T-helper 9 cell (primary cell): ENCODE data around the gene KRTAP13-1.

Source experiments
- DNase-seq: peaks from one replicate; pipeline ENCODE4 v3.0.0-alpha.2; 2020
- total RNA-seq, 2 donors: gene quantifications; one replicate each; lab custom pipeline; 2026; lab: John Stamatoyannopoulos, UW

The KRTAP13-1 gene, protein sequence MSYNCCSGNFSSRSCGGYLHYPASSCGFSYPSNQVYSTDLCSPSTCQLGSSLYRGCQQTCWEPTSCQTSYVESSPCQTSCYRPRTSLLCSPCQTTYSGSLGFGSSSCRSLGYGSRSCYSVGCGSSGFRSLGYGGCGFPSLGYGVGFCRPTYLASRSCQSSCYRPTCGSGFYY
- total RNA-seq: 0 reads per million in 2 donors

DNA sequence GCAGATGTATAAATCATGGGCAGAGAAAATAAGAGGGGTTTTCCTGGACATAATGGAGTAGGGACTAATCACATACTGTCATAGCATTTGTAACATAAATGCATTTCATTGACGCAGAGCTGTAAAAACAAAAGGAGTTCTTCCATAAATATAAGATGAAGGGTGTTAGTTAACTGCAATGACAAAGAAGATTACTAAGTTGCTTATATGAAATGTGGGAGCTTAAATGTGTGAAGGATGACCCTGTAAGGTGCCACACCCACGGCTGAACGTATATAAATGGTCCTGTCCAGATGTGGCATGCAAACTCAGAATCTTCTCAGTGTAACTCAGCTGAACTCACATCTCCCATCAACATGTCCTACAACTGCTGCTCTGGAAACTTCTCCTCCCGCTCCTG, at the start of gene KRTAP13-1:
KRTAP13-1 (plus strand) TSS at position 301 of the 400 bp plus-strand sequence; CDS start at position 357, 56 bp downstream.
- DNase-seq: no peak

DNA sequence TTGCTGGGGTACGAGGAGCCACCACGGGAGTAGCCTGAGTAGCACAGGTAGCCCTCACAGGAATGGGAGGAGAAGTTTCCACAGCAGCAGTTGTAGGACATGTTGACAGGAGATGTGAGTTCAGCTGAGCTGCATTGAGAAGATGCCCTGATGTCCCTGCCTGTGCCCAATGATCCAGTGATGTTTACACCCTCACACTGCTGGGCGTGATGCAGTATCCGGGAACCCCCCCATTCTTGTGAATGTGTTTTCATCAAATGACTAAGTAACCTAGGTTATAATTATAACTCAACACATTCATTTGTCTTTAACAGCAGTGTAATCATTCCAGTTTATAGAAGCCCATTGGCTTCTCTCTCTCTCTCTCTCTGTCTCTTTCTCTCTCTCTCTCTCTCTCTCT, 47.3 kb upstream of the KRTAP13-1 start, which contains the start of gene KRTAP23-1:
KRTAP23-1 (minus strand) TSS at position 101 of the 400 bp plus-strand sequence; CDS start at position 101, 0 bp downstream.
- no peak for DNase-seq

DNA sequence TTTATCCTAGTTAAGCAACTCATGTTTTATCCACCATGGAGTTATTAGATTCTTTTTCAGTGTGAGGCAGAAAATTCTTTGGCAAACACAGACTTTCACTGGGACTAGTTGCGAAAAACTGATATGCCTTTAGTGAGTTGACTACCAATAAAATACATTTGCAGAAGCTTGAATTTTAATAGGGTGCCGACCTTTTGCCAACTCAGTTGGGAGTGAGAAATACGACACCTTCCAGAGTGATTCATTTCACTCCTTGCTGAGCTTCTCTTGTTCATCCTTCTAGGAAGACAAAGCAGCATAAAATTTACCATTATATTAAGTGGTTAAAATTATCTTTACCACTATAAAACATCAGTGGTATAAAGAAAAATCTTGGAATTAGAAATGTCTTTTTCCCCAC, 46.3 kb upstream of the KRTAP13-1 start:
- no peak for DNase-seq

DNA sequence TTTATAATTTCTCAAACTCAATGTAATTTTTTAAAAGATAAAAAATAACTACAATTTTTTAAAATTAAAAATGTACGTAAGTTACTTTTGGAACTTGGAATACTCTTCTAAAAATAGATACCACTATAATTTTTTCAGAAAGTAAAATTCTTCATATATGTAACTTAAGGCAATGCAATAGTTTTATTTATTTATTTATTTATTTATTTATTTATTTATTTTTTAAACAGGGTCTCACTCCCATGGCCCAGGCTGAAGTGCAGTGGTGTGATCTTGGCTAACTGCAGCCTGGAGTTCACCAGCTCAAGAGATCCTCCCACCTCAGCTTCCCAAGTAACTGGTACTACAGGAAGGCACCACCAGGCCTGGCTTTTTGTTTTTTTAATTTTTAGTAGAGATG, 44.3 kb upstream of the KRTAP13-1 start:
- DNase-seq: no peak

DNA sequence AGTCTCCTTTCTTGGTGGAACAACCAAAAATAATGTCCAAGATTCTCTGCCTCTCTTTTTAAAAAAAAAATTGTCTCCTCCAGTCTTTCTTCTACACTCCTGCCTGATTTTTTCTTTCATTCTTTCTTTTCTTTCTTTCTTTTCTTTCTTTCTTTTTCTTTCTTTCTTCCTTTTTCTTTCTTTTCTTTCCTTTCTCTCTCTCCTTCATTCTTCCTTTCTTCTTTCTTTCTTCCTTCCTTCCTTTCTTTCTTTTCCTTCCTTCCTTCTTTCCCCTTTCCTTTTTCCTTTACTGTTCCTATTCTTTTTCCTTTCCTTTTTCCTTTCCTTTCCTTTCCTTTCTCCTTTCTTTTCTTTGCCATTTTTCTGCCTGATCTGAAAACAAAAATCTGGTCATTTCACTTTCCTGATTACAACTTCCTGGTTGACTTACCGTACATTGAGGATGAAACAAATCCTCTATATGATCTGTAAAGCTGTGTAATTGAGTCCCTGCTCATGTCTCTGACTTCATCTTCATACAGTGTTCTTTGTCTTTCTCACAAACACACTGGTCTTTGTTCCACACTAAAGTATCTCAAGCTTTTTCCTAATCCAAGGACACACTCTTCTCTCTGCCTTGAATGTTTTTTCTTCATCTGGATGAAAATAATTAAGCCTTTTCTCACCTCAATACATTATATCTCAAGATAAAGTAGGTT, 41.4 kb upstream of the KRTAP13-1 start:
- no peak for DNase-seq

DNA sequence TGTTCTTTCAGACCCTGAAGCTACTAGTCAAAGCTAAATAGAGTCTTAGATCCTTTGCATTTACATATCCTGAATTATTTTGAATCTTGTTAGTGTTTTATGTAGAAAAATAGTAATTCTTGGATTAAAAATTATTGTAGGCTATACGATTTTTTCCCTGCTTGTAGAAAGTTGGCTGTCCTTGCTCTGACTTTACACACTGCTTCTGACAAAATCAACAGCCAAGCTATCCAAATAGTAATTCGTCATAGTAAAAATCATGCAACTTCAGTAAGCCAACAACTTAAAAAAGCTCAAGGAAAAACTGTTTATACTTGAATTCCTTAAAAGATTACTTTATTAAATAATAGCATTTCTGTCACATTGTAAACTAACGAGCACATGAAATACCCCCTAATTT, 39.9 kb upstream of the KRTAP13-1 start:
- DNase-seq: no peak

DNA sequence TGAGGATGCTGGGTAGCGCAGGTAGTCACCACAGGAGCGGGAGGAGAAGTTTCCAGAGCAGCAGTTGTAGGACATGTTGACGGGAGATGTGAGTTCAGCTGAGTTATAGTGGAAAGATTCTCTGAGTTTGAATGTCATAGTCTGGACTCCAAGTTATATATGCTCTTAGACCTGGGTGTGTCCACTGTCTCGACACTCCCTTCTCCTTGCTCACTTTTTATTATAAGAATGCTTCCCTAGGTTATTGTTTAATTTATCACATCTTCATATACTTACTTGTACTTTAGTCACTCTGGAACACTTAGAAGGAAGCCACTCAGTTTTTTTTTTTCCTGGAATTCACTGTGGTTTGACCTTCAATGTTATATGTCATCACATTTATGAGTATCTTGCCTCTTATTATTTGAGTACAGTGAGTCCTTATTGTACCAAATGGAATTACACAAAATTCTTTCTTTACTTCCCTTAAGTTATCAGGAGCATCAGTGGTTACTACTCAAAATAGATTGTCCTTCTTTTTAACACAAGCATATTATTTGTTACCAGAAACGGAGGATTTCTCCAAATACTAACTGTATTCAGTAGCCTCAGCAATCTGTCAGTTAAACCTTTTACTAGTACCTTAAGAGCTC, 23.6 kb upstream of the KRTAP13-1 start, which contains the start of gene KRTAP13-2:
KRTAP13-2 (minus strand) TSS at position 133 of the 632 bp plus-strand sequence; CDS start at position 75, 58 bp downstream.
- no peak for DNase-seq

DNA sequence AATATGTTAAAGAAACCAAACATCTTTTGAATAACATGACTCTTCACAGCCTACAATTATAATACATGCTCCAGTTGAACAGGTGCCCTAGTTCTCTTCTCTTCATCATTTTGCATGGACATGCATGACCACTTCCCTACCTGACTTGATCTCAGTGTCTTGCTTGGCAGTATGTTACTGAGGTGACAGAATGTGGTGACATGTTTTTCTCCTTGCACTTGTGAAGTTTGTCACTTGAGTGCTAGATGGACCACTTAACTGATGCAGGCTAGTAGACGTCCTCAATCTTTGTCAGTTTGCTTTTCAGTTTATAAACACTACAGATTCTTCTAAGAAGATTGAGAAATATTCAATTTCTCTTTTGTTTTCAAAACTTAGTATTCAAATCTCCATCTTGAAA, 13.6 kb upstream of the KRTAP13-1 start:
- no peak for DNase-seq

DNA sequence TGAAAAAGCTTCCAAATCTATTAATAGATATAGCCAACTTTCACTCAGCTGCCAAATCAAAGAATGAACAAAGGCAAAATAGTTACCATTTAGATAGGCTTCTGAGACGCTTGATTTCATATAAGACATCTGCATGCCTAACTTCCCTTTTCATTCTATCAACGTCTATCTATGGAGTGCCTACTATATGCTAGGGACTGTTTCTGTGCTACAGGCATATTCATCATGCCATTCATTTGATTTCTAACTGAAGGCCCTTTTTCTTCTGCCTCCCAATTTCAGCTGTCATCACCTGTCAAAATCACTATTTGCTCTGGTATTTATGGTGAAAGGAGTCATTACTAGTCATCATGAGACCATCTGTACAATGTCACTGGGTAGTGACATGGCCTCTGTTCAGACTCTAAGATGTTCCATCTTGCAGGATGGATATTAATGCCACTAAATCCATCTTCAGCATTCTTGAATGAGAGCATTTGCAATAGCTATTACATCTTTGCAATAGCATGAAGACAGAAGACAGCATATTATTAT, 4.3 kb upstream of the KRTAP13-1 start:
- no peak for DNase-seq

DNA sequence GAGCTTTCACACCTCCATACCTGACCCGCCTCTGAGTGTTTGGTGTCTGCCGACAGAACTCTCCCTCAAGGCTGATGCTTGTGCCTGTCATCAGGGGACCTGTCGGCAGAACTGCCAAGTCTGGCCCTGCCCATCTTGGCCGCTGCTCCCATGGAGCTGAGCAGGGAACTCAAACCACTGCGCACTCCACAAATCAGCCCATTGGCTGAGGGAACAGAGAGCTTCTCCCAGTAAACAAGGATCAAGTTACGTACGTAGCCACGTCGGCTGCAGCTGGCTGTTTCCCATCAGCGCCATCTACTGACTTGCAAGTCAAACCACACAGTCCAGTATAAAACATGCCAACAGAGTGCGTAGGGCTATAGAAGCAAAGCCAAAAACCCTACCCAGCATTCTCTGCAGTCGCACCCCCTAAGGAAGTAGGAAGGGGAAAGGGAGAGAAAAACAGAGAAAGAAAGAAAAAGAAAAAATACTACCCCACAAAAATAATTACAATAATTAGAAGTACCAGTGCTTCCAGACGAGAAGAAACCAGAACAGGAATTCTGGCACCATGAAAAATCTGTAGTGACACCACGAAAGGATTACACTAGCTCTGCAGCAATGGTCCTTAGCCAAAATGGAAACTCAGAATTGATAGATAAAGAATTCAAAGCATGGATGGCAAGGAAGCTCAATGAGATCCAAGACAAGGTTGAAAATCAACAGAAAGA, 13.1 kb downstream of the KRTAP13-1 start:
- DNase-seq: no peak

DNA sequence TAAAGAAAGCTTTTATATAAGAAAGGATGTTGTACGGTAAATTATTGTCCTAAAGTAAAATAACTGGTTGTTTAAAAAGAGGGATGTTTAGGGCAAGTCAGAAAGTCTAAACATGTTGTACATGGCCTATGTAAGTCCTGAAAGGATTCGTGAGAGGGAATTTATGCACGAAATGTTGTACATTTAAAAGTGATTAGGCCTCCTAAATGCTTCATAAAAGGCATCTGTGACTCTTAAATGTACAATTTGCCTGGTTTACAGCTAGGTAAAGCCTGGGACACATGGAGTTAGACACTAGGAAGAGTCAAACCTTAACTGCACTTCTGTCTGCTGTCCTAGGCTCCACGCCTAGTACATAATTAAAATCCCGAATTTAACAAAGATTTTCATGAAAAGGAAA, 20.2 kb downstream of the KRTAP13-1 start:
- no peak for DNase-seq

DNA sequence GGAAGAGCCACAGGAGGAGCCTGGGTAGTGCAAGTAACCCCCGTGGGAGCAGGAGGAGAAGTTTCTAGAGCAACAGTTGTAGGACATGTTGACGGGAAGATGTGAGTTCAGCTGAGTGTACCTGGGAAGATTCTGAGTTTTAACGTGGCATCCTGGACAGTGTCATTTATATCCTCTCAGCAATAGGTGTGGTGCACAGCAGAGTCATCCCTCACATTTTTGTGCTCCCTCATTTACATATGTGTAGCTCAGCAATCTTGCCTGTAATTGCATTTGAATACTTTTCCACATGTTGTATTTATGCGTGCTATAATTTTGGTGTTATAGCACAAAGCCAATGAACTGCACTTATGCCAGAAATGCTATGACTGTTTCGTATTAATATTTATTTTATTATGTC, 30.0 kb downstream of the KRTAP13-1 start, which contains the start of gene KRTAP13-3:
KRTAP13-3 (minus strand) TSS at position 101 of the 400 bp plus-strand sequence; CDS start at position 87, 14 bp downstream.
- no peak for DNase-seq

DNA sequence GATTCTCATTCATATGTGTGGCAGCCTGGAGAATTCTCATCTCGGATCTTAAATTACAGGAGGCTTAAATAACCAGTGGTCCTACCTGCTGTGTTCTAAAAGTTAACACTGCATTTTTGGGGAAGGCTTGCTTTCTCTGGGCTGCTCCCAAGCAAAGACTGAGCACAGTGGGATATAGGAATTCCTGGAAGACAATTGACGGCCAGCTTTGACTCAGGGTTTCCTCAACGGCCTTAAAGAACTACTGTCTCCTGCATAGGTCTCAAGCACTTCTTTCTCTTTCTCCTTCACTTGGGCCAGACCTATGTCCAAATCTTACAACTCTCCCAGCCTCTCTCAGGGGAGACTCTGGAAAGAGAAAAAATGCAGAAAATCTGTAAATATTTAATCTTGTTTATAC, 30.9 kb downstream of the KRTAP13-1 start:
- DNase-seq: no peak

DNA sequence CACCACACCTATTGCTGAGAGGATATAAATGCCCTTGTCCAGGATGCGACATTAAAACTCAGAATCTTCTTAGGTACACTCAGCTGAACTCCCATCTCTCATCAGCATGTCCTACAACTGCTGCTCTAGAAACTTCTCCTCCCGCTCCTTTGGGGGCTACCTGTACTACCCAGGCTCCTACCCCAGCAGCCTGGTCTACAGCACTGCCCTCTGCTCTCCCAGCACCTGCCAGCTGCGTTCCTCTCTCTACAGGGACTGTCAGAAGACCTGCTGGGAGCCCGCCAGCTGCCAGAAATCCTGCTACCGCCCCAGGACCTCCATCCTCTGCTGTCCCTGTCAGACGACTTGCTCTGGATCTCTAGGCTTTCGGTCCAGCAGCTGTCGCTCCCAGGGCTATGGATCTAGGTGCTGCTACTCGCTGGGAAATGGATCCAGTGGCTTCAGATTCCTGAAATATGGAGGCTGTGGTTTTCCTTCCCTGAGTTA, 34.4 kb downstream of the KRTAP13-1 start, which contains the start of gene KRTAP13-4:
KRTAP13-4 (plus strand) TSS at position 51 of the 486 bp plus-strand sequence; CDS start at position 107, 56 bp downstream.
- no peak for DNase-seq

DNA sequence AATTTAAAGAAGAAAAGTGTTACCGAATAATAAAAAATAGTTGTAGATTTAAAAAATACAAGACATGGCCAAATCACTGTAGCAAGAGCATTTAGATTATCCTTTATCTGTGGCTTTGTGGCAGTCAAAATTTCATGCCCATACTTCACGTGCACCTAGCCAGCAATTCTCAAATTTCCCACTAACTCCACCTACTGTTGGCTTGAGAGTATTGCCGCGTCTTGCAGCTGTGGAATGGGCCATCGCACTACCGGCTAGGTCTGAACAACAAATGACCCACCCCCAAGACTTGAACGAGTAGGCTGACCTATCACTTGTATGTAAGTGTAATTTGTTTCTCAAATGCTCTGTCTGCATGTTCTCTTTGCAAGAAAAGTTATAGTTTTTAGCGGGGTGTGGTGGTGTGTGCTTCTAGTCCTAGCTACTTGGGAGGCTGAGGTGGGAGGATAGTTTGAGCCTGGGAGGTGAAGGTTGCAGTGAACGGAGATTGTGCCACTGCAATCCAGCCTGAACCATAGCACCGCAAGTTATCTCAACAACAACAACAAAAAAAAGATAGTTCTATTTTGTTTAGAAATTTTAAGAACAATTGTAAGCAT, 38.3 kb downstream of the KRTAP13-1 start:
- no peak for DNase-seq

DNA sequence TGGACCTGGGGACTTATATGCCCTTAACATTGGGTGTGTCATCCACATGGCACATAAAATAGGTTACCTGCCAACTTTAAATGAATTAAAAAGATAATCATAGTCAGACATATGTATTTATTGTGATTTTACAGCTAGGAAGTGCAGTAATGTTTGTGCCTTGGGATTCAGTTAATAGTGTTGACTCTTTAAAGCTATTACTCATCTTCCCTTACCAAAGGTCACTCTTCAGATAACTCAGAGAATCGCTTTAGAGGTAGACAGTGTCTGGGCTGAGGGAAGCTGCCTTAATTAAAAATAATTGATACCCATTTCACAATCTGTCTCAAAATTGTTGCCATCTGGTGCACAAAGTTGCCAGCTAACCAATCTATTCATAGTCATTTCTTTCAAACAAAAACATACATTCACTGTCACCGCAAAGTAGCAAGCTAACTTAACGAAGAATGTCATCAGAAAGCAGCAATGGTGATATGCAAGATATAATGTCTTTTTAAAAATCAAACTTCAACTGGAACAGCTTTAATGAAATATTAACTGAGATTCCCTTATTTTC, 41.3 kb downstream of the KRTAP13-1 start:
- DNase-seq: no peak

DNA sequence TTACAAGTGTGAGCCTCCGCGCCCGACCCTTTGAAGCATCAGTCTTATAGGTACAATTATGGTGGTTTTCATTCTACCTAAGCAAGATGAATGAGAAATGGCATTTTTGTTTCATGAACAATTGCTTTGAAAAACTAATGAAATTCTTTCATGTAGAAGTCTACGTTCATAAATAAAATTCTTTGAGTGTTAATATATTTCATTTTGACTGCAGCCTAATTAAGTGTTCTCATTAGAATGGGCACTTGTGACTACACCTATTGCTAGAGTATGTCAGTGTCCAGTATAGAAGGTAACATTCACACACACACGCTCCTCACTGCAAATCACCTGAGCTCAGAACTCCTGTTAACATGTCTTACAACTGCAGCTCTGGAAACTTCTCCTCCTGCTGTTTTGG, 44.1 kb downstream of the KRTAP13-1 start, which contains the start of gene KRTAP15-1:
KRTAP15-1 (plus strand) TSS at position 301 of the 400 bp plus-strand sequence; CDS start at position 354, 53 bp downstream.
- no peak for DNase-seq

DNA sequence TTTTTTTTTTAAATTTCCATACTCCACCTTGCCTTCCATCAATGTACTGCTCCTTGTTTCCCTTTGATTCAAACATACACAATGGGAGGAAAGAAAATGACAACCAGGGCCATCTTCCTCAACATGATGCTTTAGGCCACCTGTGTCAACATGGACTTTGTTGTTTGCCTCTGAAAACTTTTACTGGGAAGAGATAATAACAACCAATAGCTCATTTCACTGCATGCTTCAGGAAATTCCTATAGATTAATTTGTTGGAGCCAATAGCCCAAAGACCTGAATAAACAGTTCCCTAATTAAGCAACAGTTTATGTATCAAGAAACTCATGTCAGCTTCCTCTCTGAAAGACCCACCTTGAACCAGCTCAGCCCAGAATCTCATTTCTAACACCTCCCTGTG, 47.4 kb downstream of the KRTAP13-1 start:
- DNase-seq: no peak

DNA sequence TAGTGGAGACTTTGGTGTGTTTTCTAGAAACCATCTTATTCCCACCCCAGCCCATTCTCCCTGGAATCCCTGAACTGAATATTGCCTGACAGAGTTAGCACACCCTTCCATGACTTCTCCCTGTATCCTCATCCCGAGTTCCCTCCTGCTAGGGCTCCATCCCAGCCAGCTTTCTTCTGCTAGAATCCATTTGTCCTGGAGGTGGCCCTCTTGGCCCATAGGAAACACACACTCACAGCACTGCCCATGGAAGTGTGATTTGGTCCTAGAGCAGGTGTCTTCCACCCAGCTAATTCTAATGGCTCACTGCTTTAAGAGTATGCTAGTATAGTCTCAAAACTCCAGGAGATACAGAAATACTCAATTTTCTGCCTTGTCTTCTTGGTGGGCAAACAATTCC, 48.4 kb downstream of the KRTAP13-1 start:
- no peak for DNase-seq
